Adrenal gland (tissue), 12 donors: ENCODE measurements around the gene STS. TPM values are rescaled to one million over a fixed set of nuclear protein-coding genes. Genes with fewer than 3 reads are reported as not detected.

ENCODE experiments used
- DNase-seq, 7 donors: peaks; one replicate each; pipeline ENCODE4 v3.0.0-alpha.2; 2019 to 2020
- H3K27ac ChIP-seq, 5 donors: fragments of 200-600 bp; sonication (generic) in 4 of 5; 1 replicate in 3 of 5; 2 replicates in 2 of 5; pipeline versions ENCODE4 v1.5.1 to v1.8.0; 2016 to 2020; ENCODE audit warnings: mild to moderate bottlenecking in 1 of 5
- H3K27me3 ChIP-seq: fragments of 200-600 bp; 2 replicates; pipeline ENCODE4 v1.8.0; 2021
- H3K36me3 ChIP-seq, 2 donors: fragments of 200-600 bp; replicated peaks in 1 of 2; 1 replicate in 1 of 2; 2 replicates in 1 of 2; pipeline versions ENCODE4 v1.5.1 to v1.8.0; 2018 to 2022
- H3K4me1 ChIP-seq, 2 donors: fragments of 200-600 bp; replicated peaks in 1 of 2; 1 replicate in 1 of 2; 2 replicates in 1 of 2; pipeline versions ENCODE4 v1.5.1 to v1.8.0; 2018 to 2021
- H3K4me3 ChIP-seq, 4 donors: fragments of 200-600 bp; sonication (generic) in 3 of 4; one replicate each; pipeline ENCODE4 v1.5.1; 2016 to 2018
- H3K9me3 ChIP-seq, 3 donors: fragments of 200-600 bp; sonication (generic) in 1 of 3; replicated peaks in 1 of 3; 1 replicate in 2 of 3; 2 replicates in 1 of 3; pipeline versions ENCODE4 v1.5.1 to v1.8.0; 2016 to 2021
- CTCF ChIP-seq, 6 experiments: fragments of 450-650 bp in 4 of 6; fragments of 200-600 bp in 2 of 6; sonication (generic) in 1 of 6; IDR thresholded peaks; 1 replicate in 5 of 6; 2 replicates in 1 of 6; pipeline versions ENCODE4 v1.5.1 to v1.8.0; 2016 to 2021; ENCODE audit warnings: antibody characterized with exemption in 6 of 6, mild to moderate bottlenecking in 2 of 6, moderate library complexity in 1 of 6
- POLR2A ChIP-seq, 2 donors: fragments of 450-650 bp; IDR thresholded peaks; one replicate each; pipeline ENCODE4 v1.6.1; 2017; ENCODE audit warnings: antibody characterized with exemption in 2 of 2, mild to moderate bottlenecking in 2 of 2, moderate library complexity in 1 of 2
- WGBS, 4 donors: extraction: QIAGEN DNeasy Blood & Tissue Kit in 2 of 4; methylation state at CpG; one replicate each; pipeline versions ENCODE4 v1.1.5 to v1.1.7; 2013 to 2017; 5-methylcytosine and 5-hydroxymethylcytosine counted together
- intact Hi-C, 2 donors: fragments of 100-400 bp; cut with DNase I; formaldehyde crosslinking; loops; one replicate each; pipeline versions ENCODE4 v1.14.1 to v1.15.0; 2022 to 2023
- polyA plus RNA-seq, 3 donors: library from polyadenylated mRNA; stranded (reverse); fragments of 200-250 nt in 2 of 3; fragments of 350-450 nt in 1 of 3; fragmentation: Illumina TruSeq in 1 of 3; extraction: RNeasy Lipid Tissue Mini Kit (QIAGEN cat#74804) in 1 of 3; gene quantifications; one replicate each; pipeline ENCODE4 v1.2.3, GENCODE V29; 2013 to 2014
- total RNA-seq, 9 donors: library from RNA; depleted of rRNA in 4 of 9; stranded (reverse); fragments of >200 nt in 4 of 9; fragments of 120-200 nt in 1 of 9; fragmentation: NEBNext Ultra II Directional in 1 of 9; extraction: Animal tissue kit (Norgen Biotek cat#: 25700) in 1 of 9; gene quantifications; one replicate each; pipeline versions ENCODE4 v1.1.0 to v1.2.4, GENCODE V29; 2013 to 2023
- donor health status: healthy with polysubstance abuse.
- donor health status: Bipolar disorder and iron deficiency.
- donor health status: DM: yes; HTN: yes; CAD: no.
- donor health status: DM: no; HTN: no; CAD: no.
- donor health status: DM: no; HTN: no; CAD: no.
- donor health status: DM: yes; HTN: yes; CAD: no.

Gene STS
- total and polyA plus RNA-seq, 12 donors = 1.4 to 12.2 (median 4.6) TPM

DNA sequence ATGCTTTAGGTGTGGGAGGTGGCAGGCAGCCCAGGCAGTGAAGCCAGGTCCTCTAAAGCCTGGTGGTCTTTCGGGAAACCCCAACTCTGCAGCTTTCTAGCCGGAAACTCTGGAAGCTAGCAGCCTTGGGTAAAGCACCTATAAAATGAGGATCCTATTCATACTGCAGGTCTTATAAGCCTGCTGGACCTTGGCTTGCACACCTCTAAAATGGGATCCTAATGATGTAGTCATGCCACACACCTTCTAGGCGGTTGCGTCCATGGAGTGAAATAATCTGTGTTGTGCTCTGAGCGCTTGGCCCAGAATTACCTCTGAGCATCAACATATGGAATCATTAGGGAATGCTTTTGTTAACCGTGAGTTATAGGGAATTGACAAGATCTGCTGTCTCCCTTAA is 36.0 kb upstream of the STS start:
- TF ChIP-seq POLR2A (IDR thresholded peaks at IDR 0.05) (no peak), CTCF (IDR thresholded peaks at IDR 0.05) (no peak)
- intact Hi-C loops = no loop called here
- no peaks in the 10 kb centered on the region for H3K36me3 ChIP-seq
- H3K9me3 ChIP-seq = no peaks in the 10 kb centered on the region
- no peak overlapping the region for H3K4me3 ChIP-seq
- peaks cover 0 to 8% of the 10 kb centered on the region in 2 donors for H3K4me1 ChIP-seq
- no peak for DNase-seq
- H3K27me3 ChIP-seq = no peaks in the 10 kb centered on the region
- no peak overlapping the region for H3K27ac ChIP-seq
- 97 to 100% (median 100%) methylated on average over 5 to 6 of the region's 6 CpGs for WGBS, 4 donors

- 96 to 98% (median 97%) methylated on average over 7 of the region's 7 CpGs for WGBS, 4 donors
- H3K27me3 ChIP-seq = no peaks in the 10 kb centered on the region
- peaks cover 0 to 8% of the 10 kb centered on the region in 2 donors for H3K4me1 ChIP-seq
- no peak overlapping the region for H3K4me3 ChIP-seq
- no peaks in the 10 kb centered on the region for H3K9me3 ChIP-seq
- H3K36me3 ChIP-seq = no peaks in the 10 kb centered on the region
- DNase-seq = no peak
- no peak overlapping the region for H3K27ac ChIP-seq
- TF ChIP-seq POLR2A (IDR thresholded peaks at IDR 0.05) = no peak
- no peak for TF ChIP-seq CTCF (IDR thresholded peaks at IDR 0.05)
- intact Hi-C loops = no loop called here
These were observed 35.4 kb upstream of the STS start for GRCh38 chrX:7112071-7112470.

GRCh38 chrX:7115557-7115956 is 32.0 kb upstream of the STS start:
- H3K4me1 ChIP-seq = peaks cover 3 to 14% of the 10 kb centered on the region in 2 donors
- H3K27me3 ChIP-seq = no peaks in the 10 kb centered on the region
- intact Hi-C loops = no loop called here
- no peak for DNase-seq
- H3K36me3 ChIP-seq = no peaks in the 10 kb centered on the region
- no peaks in the 10 kb centered on the region for H3K9me3 ChIP-seq
- no peak overlapping the region for H3K4me3 ChIP-seq
- 57 to 82% (median 74%) methylated on average over 6 of the region's 6 CpGs for WGBS, 4 donors
- no peak overlapping the region for H3K27ac ChIP-seq
- TF ChIP-seq POLR2A (IDR thresholded peaks at IDR 0.05) (no peak), CTCF (IDR thresholded peaks at IDR 0.05) (no peak)

GRCh38 chrX:7116081-7116480 is 31.4 kb upstream of the STS start:
- intact Hi-C loops = no loop called here
- H3K36me3 ChIP-seq = no peaks in the 10 kb centered on the region
- H3K27me3 ChIP-seq = no peaks in the 10 kb centered on the region
- no peak overlapping the region for H3K4me3 ChIP-seq
- no peak for DNase-seq
- no peak overlapping the region for H3K27ac ChIP-seq
- no peaks in the 10 kb centered on the region for H3K9me3 ChIP-seq
- WGBS, 4 donors = 95 to 100% (median 100%) methylated on average over 1 to 3 of the region's 3 CpGs
- TF ChIP-seq CTCF (IDR thresholded peaks at IDR 0.05) (no peak), POLR2A (IDR thresholded peaks at IDR 0.05) (no peak)
- H3K4me1 ChIP-seq = peaks cover 6 to 19% of the 10 kb centered on the region in 2 donors
